HUDEP-2 (cell line): ENCODE measurements around the gene MAN1C1.
A peak's percentile ranks its signal among the peaks of the same experiment; 100 is the strongest.
"Not testable (repeated sequence)": the region's sequence is repeated elsewhere in the genome, so short reads cannot be mapped to it uniquely, and the experiment has no call there.

Experiments
- DNase-seq, 76 experiments: peaks; one replicate each; lab custom pipeline; 2025; ENCODE audit not compliant: unreplicated experiment in 76 of 76; lab: John Stamatoyannopoulos, UW

Gene MAN1C1

DNA sequence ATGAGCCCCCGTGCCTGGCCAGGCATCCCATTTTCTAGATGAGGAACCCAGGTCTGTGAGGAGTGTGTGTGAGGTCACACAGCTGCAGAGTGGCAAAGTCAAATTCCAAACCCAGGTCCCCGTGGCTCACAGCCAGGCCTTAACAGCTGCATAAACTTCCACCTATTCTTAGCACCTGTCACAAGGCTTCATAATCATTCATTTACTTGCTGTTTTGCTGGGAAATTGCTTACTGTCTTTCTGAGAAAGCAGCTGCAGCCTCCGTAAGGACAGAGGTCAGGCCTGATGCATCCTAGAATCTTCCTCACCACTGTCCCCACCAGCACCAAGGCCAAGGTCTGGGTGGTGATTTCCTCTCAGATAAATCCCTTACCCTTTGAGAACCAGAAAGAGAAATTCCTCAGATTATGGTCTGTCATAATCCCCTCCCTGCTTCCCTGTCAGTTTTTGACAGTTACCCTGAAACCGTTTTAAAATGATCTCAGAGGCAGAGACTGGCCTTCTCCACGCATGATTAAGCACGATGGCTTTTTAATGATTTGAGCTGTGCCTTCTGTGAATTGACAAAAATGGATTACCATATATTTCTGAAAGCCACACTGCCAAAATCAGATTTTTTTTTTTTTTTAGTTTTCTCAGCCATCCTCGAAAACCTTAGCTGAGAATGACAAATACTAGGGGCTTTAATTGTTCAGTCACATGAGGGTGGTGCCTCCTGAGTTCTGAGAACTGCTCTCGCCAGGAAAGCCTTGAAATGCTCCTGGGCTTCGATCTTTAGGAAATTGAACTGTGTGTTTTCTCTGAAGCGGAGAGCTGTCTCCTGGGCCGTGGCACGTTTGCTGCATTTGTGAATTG, 113.4 kb downstream of the MAN1C1 start:
- no peak for DNase-seq

DNA sequence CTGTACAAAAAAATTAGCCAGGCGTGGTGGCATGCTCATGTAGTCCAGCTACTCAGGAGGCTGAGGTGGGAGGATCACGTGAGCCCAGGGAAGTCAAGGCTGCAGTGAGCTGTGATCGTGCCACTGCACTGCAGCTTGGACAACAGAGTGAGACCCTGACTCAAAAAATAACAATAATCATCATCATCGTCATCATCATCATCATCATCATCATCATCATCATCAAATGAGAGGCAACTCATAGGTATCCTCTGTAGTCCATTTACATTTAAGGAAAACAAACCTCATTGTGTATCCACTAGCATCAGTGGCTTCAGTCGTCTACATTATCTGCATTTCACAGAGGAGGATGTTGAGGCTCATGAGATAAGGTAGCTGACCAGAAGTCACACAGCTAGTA, 114.6 kb downstream of the MAN1C1 start:
- DNase-seq = no peak

DNA sequence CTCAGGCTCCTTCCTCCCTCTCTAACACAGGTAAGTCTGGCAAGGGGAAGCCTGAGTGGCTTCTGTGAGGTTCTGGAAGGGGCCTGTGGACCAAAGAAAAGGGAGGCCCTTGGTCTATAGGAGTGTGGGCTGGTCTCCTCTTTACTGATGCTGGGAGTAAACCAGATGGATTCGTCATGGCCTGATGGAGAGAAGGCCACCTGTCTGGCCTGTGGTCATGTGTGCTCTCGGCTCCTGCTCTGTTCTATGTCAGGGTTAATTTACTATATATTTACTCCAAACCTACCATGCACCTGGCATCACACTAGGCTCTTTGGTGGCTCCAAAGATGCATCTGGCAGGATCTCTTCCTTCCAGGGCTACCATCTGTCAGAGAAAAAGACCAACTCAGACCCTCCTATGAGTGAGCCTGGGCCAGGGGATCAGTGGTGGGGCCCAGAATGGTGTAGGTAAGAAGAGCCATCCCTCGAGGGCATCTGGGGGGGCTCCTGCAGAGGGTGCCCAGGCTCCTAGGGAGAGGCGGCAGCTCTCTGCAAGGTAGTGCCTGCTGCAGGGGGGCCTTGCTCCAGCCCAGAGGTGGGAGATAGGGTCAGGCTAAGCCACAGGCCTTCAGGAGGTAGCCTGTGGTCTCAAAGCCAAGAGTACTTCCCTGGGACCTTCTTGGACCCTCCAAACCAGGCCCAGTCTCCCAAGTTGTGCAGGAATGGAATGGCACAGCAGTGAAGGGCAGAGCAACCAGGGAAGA, 115.2 kb downstream of the MAN1C1 start:
- DNase-seq = no peak

DNA sequence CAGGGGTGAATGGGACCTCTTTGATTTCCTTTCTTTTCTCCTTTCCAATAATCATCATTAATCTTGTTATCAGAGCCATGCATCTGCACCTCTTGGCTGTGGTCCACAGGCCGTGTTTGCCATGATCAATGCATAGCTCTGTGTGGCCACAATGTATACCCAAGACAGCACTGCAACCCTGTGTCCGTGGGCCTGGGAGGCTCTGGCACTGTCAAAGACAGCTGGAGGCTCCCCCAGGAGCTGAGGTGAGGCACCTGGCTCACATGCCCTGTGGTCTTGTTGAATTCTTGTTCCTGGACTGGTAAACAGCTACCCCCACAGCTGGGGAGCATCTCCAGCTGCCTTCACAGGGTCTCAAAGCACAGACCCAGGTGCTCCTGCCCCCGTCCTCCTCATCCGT, 116.2 kb downstream of the MAN1C1 start:
- peak in 1 of 76 experiments; percentile 5 for DNase-seq

DNA sequence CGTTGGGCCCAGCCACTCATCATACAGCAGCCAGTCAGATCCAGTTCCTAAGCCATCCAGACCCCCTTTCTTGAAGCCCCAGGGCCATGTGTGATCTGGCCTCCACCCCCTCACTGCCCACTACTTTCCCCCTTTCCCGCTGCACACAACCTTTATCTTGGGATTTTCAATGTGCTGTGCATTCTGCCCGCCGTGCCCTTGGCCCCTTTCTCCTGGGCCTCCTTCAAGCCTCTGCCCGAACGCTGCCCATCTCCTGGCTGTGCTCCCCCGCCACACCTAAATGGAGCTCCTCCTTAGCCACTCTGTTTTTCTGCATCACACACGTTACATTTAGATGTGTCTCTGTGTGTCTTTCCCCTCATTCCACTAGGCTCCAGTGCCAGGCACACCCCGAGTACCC, 116.7 kb downstream of the MAN1C1 start:
- no peak for DNase-seq

DNA sequence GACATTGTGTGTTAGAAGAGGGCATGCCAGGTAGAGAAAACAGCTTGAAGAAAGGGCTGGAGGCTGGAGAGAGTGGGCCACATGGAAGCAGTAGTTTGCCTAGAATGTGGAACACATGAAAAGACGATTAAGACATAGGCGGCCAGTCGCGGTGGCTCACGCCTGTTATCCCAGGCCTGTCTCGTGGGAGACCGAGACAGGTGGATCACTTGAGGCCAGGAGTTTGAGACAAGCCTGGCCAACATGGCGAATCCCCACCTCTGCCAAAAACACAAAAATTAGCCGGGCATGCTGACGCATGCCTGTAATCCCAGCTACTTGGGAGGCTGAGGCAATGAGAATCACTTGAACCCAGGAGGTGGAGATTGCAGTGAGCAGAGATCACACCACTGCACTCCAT, 118.4 kb downstream of the MAN1C1 start:
- not testable (repeated sequence) for DNase-seq

DNA sequence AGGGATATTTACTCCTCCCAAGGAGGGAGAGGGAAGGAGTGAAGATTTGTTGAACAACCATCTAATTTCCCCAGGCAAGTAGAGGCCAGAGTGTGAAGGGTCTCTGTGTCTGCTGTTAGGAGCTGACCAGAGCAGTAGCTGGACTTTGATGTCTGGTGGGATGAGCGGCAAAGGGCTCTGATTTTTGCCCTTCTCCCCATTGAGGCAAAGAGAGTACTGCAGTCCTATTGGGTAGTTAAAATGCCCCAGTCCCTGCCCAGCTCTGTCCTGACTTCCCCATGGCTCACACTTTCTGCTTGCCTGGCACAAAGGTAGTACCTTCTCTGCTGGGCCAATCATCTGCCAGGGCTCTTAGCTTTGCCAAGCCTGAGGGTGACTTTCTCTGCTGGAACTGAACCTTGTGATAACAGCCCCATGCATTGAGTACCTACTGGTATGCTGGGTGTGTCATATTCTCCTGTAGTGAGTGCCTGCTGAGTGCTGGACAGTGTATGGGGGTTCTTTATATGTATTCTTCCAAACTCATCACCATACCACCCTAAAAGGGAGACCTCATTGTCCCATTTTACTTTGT, 119.5 kb downstream of the MAN1C1 start:
- no peak for DNase-seq

DNA sequence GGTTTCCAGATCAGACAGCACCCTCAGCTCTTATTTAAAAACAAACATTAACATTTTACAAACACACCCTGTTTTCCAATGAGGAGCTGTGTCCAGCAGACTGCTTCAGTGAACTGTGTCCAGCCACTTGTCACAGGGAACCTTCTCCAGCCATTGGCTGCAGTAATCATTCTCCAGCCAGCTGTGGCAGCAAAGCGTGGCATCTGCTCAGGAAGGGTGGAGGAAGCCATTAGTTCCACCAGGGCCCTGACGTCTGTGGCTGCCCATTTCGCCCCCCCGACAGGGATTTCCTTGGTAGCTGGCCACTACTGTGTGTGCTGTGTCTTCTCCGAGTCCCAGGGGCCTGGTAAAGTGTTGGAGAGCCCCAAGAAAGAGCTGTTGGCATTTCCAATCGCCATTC, 120.5 kb downstream of the MAN1C1 start:
- no peak for DNase-seq

DNA sequence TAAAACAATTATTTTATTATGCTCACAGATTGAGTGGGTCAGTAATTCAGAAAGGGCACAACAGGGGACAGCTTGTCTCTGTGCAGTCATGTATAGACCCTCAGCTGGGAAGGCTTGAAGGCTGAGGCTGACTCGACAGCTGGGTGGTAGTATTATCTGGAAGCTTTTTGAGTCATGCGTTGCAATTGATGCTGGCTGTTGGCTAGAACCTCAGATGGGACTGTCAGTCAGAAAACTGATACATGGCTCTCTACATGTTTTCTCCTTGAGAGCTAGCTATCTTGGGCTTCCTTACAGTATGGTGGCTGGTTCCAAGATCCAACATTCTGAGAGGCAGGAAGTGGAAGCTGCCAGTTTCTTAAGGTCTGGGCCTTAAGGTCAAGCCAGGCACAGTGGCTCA, 121.9 kb downstream of the MAN1C1 start:
- no peak for DNase-seq

DNA sequence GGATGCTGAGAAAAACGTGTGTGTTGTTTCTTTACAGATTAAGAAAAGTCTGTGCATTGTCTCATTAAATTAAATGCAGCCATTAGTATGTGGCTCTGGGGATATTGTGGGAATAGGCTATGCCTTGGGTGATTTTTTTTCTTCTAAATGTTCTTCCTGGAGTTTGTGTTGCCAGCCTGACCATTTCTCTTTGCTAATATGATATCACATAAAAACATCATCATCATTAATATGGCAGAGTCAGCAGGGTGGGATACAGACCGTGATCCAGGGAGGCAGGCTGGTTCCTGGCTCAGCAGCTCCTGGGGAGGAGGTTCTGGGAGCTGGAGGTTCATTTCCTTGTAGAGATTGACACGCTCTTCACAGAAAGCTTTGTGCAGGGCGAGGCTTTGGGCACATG, 122.8 kb downstream of the MAN1C1 start:
- DNase-seq = no peak

DNA sequence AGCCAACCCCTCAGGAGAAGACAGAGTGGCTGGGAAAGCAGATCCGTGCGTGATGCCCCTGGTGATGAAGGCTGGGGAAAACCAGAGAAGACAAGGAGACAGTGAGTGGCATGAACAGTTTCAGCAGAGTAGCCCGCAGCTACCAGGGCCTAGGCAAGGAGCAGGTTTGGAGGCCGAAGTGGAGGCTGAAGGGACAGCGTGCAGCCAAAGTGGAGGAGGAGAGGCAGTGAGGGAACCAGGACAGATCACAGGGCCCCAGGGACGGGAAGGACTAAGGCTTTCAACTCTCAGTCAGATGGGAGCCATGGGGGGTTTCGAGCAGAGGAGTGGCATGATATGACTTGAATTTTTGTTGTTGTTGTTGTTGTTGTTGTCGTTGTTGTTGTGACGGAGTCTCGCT, 123.5 kb downstream of the MAN1C1 start:
- no peak for DNase-seq

DNA sequence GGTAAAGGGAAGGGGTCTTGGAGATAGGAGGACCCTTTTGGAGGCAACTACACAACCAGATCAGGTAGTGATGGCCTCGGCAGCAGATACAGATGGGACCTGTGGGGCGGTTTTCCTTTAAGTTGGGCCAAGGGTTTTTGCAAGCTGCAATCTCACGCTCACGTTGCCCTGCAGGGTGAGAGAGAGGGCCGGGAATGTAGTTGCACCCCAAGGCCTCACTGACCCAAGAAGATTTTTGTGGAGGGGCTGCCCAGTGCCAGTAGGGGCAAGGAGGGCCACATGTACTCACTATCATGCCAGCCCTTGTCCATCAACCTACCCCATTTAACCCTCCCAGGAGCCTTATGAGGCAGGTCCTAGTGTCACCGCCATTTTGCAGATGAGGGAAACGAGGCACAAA, 125.7 kb downstream of the MAN1C1 start:
- no peak for DNase-seq

DNA sequence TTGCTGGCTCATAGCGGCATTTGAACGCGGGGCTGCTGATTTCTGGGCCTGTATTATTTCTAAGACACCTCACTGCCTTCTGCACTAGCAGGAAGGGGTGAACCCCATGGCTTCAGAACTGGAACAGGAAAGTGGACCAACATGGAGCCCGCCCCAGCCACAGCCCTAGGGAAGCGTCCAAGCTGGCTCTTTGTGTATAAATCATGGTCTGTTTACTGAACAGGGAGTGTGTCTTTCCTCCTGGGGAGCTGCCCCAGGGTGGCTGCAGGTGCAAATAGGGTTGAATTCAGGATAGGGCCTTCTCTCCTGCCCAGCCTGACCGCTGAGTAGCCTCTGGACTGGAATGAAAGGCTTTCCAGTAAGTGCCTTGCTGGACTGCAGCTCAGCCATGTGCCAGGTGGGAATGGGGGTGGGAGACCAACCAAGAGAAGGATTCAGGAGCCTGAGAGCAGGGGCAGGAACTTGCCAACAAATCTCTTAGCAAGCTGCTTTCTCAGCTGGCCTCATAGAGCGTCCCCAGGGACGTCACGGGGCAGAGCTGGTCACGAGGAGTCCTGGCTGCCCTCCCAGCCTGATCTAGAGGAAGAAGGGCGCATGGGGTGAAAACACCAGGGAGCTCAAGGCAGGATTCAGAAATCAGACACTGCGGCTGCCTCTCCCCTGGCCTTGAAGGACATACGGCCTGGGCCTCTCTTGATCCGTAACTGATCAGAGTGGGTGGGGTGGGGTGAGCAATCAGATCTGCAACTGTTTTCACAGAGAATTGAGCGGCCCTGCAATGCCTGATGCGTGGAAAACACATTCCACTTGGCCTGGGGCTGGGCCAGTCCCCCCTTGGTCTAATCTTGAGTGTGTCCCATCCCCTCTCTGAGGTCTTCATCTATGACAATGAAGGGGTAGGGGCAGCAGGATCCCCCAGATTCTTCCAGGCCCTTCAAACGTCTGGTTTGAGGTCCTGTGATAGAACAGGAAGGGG, 126.9 kb downstream of the MAN1C1 start:
- peak in 21 of 76 experiments; percentile 3 to 43 (median 20) for DNase-seq

DNA sequence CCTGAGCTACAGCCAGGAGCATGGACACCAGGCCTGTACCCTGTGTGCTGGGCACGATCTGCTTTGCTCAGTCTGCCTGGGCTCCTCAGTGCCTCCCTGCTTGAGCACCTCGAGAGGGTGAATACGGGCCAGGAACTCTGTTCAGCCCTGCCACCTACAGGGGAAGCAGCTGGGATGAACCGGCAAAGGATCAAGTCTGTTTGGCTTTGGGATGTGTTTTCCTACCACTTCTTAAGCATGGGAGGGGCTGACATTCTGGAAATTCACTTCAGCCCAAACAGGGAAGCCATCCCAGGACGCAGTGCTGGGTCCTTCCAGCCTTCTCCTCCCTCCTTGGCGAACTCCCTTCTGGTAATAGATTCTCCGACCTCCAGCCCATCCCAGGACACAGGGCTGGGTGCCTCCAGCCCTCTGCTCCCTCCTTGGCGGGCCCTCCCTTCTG, 127.6 kb downstream of the MAN1C1 start:
- DNase-seq = peak in 2 of 76 experiments; percentile 10 to 27

DNA sequence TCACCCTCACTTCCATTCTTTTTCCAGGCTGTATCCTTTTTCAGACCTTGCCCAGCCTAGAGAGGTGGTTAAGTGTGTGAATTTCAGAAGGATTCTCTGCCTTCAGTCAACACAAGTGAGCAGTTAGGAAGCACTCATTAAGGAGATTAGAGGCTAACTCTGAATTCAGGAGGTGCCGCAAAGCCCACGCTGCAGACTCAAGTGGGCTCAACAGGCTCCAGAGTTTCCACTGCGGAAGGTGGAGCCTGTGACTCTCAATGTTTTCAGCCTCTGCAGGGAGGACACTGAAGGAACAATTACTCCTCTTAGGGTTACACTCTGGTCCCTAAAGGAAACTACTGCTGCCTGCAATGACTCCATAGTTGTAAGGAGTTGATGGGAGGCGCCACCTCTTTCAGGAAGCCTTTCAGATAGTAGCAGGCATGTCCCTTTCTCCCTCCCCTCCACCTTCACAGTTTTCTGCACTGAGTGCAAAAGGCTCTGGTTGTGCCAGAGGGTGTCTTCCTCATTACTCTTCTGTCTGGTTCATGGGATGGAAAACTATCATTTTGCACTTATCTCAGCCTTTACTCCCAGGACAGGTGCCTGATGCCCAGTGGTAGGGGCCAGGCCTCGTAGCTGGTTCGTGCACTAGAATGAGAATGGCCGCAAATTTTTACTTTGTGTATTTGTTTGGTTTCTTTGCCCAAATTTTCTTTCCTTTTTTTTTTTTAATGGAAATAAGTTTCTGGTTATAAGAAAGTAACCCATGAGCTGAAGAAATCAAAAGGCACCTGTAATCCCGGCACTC, 128.2 kb downstream of the MAN1C1 start:
- no peak for DNase-seq

DNA sequence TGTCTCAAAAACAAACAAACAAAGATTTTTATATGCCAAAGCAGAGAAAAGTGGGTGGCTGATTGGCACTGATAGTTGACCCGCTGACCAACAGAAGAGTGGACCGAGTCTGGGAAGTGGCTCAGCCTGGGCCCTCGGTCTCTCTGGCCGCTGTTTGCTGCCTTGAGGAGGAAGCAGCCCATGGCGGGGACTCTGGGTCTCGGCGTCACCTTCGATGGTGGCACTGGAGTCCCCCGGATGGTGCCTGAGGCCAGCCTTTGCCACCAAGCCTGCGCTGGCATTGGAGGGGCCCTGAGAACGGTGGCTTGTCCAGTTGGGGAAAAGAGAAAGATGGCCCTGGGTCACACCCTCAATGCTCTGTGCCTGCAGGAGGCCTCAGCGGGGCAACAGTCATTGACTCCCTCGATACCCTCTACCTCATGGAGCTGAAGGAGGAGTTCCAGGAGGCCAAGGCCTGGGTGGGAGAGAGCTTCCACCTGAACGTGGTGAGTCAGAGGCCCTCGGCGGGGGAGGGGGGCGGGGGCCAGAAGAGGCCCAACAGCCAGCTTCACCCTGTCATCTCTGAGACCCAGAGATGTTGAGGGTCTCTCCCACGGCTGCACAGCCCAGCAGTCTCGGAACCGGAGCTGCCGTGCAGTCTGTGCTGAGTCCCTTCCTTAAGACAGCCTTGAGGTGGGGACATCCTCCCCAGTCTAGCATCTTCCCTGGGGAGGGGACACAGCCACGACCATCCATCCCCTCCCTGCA, 129.9 kb downstream of the MAN1C1 start:
- no peak for DNase-seq

DNA sequence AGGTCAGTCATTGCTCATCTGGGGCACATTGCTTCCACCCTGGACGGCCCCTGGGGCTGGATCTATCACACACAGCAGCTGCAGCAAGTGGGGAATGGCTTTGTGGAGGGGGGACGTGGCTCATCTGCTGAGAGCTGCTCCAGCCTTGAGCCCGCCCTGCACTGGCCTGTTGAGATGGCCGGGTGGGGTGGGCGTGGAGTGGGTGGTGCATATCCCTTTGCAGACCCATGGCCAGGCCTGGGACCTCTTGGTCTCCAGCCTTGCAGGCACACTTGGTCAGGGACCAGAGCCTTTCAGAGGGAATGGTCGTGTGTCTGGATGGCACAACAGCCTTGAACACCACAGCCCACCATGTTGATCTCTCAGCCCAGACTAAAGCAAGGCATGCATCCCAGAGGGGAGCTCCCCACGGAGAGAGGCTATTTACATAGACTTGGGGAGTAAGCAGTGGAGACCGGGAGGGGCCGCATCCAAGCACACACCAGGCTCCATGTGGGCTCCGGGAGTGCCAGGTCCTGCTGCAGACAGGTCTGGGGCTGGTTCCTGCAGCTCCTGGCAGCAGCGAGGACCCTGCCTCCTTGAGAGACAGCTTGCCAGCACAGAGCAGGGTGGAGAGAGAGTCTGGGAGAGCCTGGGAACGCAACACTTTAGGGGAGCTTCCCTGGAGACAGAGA, 130.6 kb downstream of the MAN1C1 start:
- DNase-seq = no peak

DNA sequence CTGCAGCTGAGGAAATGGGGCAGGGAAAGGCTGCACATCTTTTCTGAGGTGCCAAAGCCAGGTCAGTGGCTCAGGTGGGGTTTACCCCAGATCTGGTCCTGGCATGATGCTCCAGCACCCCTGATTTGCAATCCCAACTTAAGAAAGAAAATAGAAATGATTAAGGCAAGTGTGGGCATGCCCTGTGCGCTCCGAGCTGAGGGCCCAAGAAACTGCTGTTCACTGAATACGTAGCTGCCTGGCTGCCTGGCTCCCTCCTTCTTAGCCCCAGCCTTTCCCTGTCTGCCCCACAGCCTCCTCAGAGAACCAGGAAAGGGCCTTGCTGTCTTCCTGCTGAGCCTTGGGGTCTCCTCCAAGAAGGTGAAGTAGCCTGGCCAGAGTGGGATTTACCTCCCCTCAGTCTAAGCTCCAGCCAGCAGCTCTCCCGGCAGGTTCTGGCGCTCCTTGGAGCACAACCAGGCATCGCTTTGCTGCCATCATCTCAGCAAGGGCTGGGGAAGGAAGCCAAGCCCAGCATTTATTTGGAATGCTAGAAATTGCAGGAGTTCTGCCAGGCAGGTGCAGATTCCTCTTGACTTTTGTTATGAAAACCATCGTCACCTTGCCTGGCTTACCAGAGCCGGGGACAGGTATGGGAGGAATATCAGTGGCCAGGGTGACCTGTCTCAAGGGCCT, 132.1 kb downstream of the MAN1C1 start:
- no peak for DNase-seq
